Tibial nerve (tissue), 4 donors: Measurements from ENCODE around the gene MED17.

Source experiments
- CTCF ChIP-seq, 5 experiments: fragments of 200-600 bp in 3 of 5; fragments of 450-650 bp in 2 of 5; sonication (generic) in 3 of 5; IDR thresholded peaks; one replicate each; pipeline ENCODE4 v1.5.1; 2016 to 2019; ENCODE audit warnings: antibody characterized with exemption in 5 of 5, mild to moderate bottlenecking in 3 of 5, moderate library complexity in 2 of 5
- EP300 ChIP-seq, 2 donors: sonication (generic); formaldehyde crosslinking; IDR thresholded peaks; one replicate each; pipeline ENCODE4 v1.6.1; 2017; ENCODE audit warnings: antibody characterized with exemption in 2 of 2, mild to moderate bottlenecking in 1 of 2
- POLR2A ChIP-seq, 2 donors: fragments of 450-650 bp; IDR thresholded peaks; one replicate each; pipeline ENCODE4 v1.6.1; 2017; ENCODE audit warnings: antibody characterized with exemption in 2 of 2, mild to moderate bottlenecking in 2 of 2, moderate library complexity in 2 of 2

GRCh38 chr11:93766504-93766903, 17.6 kb upstream of the MED17 start:
- TF ChIP-seq CTCF (IDR thresholded peaks at IDR 0.05) (no peak), POLR2A (IDR thresholded peaks at IDR 0.05) (no peak), EP300 (IDR thresholded peaks at IDR 0.05) (no peak)
